Measurements from ENCODE around the gene PPP2R2C. TPM values are rescaled to one million over a fixed set of nuclear protein-coding genes. Genes with fewer than 3 reads are reported as not detected.

The PPP2R2C gene
- total RNA-seq, 2 donors from 2014 or later: 8.0 to 10.4 TPM

DNA sequence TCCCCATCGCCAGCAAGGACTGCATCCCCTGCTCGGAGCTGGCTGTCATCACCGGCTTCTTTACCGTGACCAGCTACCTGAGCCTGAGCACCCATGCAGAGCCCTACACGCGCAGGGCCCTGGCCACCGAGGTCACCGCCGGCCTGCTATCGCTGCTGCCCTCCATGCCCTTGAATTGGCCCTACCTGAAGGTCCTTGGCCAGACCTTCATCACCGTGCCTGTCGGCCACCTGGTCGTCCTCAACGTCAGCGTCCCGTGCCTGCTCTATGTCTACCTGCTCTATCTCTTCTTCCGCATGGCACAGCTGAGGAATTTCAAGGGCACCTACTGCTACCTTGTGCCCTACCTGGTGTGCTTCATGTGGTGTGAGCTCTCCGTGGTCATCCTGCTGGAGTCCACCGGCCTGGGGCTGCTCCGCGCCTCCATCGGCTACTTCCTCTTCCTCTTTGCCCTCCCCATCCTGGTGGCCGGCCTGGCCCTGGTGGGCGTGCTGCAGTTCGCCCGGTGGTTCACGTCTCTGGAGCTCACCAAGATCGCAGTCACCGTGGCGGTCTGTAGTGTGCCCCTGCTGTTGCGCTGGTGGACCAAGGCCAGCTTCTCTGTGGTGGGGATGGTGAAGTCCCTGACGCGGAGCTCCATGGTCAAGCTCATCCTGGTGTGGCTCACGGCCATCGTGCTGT lies 171.2 kb downstream of the PPP2R2C start:
- no peaks in the 10 kb centered on the region for H3K9me3 ChIP-seq
- TF ChIP-seq, protein P1, sequence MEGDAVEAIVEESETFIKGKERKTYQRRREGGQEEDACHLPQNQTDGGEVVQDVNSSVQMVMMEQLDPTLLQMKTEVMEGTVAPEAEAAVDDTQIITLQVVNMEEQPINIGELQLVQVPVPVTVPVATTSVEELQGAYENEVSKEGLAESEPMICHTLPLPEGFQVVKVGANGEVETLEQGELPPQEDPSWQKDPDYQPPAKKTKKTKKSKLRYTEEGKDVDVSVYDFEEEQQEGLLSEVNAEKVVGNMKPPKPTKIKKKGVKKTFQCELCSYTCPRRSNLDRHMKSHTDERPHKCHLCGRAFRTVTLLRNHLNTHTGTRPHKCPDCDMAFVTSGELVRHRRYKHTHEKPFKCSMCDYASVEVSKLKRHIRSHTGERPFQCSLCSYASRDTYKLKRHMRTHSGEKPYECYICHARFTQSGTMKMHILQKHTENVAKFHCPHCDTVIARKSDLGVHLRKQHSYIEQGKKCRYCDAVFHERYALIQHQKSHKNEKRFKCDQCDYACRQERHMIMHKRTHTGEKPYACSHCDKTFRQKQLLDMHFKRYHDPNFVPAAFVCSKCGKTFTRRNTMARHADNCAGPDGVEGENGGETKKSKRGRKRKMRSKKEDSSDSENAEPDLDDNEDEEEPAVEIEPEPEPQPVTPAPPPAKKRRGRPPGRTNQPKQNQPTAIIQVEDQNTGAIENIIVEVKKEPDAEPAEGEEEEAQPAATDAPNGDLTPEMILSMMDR (IDR thresholded peaks at IDR 0.05): no peak
- TF ChIP-seq POLR2A (IDR thresholded peaks at IDR 0.05): no peak
- TF ChIP-seq POLR2AphosphoS5 (IDR thresholded peaks at IDR 0.05): no peak
- 94% methylated on average over 35 of the region's 35 CpGs for WGBS
- no peaks in the 10 kb centered on the region for H3K27me3 ChIP-seq (replicated peaks; ENCODE audit: insufficient read depth)
- H3K4me1 ChIP-seq (replicated peaks): no peaks in the 10 kb centered on the region
- H3K27ac ChIP-seq: no peak overlapping the region
- no peak overlapping the region for H3K4me3 ChIP-seq
- intact Hi-C loops (cut with DNase I): no loop called here
- peaks cover 0 to 6% of the 10 kb centered on the region in 2 donors for H3K36me3 ChIP-seq
- DNase-seq (ENCODE audit: low spot score): no peak

DNA sequence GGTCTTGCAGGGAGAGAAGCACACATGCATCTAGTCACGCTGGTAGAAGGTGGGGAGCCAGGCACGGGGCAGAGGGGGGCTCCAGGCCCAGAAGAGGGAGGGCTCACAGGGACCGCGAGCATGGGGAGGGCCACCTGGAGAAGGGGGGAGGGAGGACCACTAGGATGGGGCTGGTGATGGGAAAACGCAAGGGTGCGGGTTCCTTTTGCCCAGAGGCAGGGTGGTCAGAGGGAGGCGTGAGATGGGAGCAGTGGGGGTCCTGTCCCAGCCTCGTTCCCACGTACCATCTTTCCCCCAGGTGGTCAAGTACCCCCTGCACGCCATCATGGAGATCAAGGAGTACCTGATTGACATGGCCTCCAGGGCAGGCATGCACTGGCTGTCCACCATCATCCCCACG lies 172.1 kb downstream of the PPP2R2C start:
- no peak overlapping the region for H3K4me3 ChIP-seq
- peaks cover 0 to 6% of the 10 kb centered on the region in 2 donors for H3K36me3 ChIP-seq
- 92% methylated on average over 11 of the region's 11 CpGs for WGBS
- H3K27me3 ChIP-seq (replicated peaks; ENCODE audit: insufficient read depth): no peaks in the 10 kb centered on the region
- H3K9me3 ChIP-seq: no peaks in the 10 kb centered on the region
- intact Hi-C loops (cut with DNase I): no loop called here
- H3K27ac ChIP-seq: no peak overlapping the region
- DNase-seq (ENCODE audit: low spot score): no peak
- no peaks in the 10 kb centered on the region for H3K4me1 ChIP-seq (replicated peaks)
- TF ChIP-seq POLR2AphosphoS5 (IDR thresholded peaks at IDR 0.05): no peak
- TF ChIP-seq POLR2A (IDR thresholded peaks at IDR 0.05): no peak
- TF ChIP-seq, protein P1 (IDR thresholded peaks at IDR 0.05): no peak

GRCh38 chr4:6299875-6300274 lies 172.5 kb downstream of the PPP2R2C start:
- peaks cover 0 to 6% of the 10 kb centered on the region in 2 donors for H3K36me3 ChIP-seq
- intact Hi-C loops (cut with DNase I): no loop called here
- TF ChIP-seq, protein P1 (IDR thresholded peaks at IDR 0.05): no peak
- TF ChIP-seq POLR2A (IDR thresholded peaks at IDR 0.05): no peak
- no peaks in the 10 kb centered on the region for H3K9me3 ChIP-seq
- no peak overlapping the region for H3K4me3 ChIP-seq
- no peak for DNase-seq (ENCODE audit: low spot score)
- H3K4me1 ChIP-seq (replicated peaks): no peaks in the 10 kb centered on the region
- H3K27me3 ChIP-seq (replicated peaks; ENCODE audit: insufficient read depth): no peaks in the 10 kb centered on the region
- WGBS: 87% methylated on average over 12 of the region's 12 CpGs
- H3K27ac ChIP-seq: no peak overlapping the region

GRCh38 chr4:6298852-6299251 lies 173.6 kb downstream of the PPP2R2C start:
- no peak overlapping the region for H3K4me3 ChIP-seq
- H3K36me3 ChIP-seq: peaks cover 0 to 6% of the 10 kb centered on the region in 2 donors
- no peak overlapping the region for H3K27ac ChIP-seq
- TF ChIP-seq, protein P1 (IDR thresholded peaks at IDR 0.05): no peak
- TF ChIP-seq POLR2AphosphoS5 (IDR thresholded peaks at IDR 0.05) (no peak), POLR2A (IDR thresholded peaks at IDR 0.05) (no peak)
- H3K4me1 ChIP-seq (replicated peaks): no peaks in the 10 kb centered on the region
- WGBS: 90% methylated on average over 4 of the region's 6 CpGs
- H3K9me3 ChIP-seq: no peaks in the 10 kb centered on the region
- H3K27me3 ChIP-seq (replicated peaks; ENCODE audit: insufficient read depth): no peaks in the 10 kb centered on the region
- intact Hi-C loops (cut with DNase I): no loop called here
- DNase-seq (ENCODE audit: low spot score): no peak

DNA sequence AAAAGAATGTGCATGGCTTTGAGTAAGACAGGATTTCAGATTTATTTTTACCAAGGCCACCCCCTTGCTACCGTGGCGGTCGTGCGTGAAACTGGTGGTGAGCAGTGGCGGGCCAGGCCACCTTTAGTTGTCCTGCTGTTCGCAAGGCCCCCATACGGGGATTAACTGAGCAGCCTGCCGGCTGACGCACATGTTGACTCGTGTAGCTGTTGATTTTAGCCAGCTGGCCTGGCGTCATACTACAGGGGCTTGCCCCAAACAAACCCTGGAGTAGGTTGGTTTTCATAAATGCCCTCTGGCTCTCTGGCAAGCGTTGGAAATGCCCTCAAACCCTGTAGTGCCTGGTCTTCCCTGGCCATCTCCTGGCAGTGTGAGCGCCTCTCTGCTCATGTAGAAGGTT lies 174.4 kb downstream of the PPP2R2C start:
- H3K9me3 ChIP-seq: no peaks in the 10 kb centered on the region
- TF ChIP-seq, protein P1 (IDR thresholded peaks at IDR 0.05): no peak
- TF ChIP-seq POLR2AphosphoS5 (IDR thresholded peaks at IDR 0.05) (no peak), POLR2A (IDR thresholded peaks at IDR 0.05) (no peak)
- H3K4me3 ChIP-seq: no peak overlapping the region
- no peaks in the 10 kb centered on the region for H3K4me1 ChIP-seq (replicated peaks)
- intact Hi-C loops (cut with DNase I): no loop called here
- H3K36me3 ChIP-seq: peaks cover 0 to 6% of the 10 kb centered on the region in 2 donors
- no peak for DNase-seq (ENCODE audit: low spot score)
- WGBS: 75% methylated on average over 12 of the region's 13 CpGs
- no peak overlapping the region for H3K27ac ChIP-seq
- no peaks in the 10 kb centered on the region for H3K27me3 ChIP-seq (replicated peaks; ENCODE audit: insufficient read depth)

Data from prostate gland (tissue), 2 donors.